Tibial nerve (tissue), 4 donors: ENCODE results near the gene NLE1. TPM values are rescaled to one million over a fixed set of nuclear protein-coding genes. Genes with fewer than 3 reads are reported as not detected.

ENCODE experiments used
- DNase-seq, 2 donors: peaks; one replicate each; pipeline ENCODE4 v3.0.0-alpha.2; 2019; ENCODE audit warnings: low spot score in 2 of 2
- H3K27ac ChIP-seq, 4 donors: fragments of 200-600 bp; sonication (generic) in 3 of 4; one replicate each; pipeline ENCODE4 v1.5.1; 2017 to 2019; ENCODE audit warnings: mild to moderate bottlenecking in 1 of 4
- H3K27me3 ChIP-seq, 2 donors: fragments of 200-600 bp; sonication (generic) in 1 of 2; one replicate each; pipeline versions ENCODE4 v1.5.1 to v1.6.0; 2017 to 2019
- H3K36me3 ChIP-seq, 3 donors: fragments of 200-600 bp; sonication (generic); one replicate each; pipeline ENCODE4 v1.5.1; 2018 to 2019
- H3K4me1 ChIP-seq, 4 donors: fragments of 200-600 bp; sonication (generic) in 3 of 4; one replicate each; pipeline ENCODE4 v1.5.1; 2017 to 2019
- H3K4me3 ChIP-seq, 4 donors: fragments of 200-600 bp; sonication (generic) in 3 of 4; one replicate each; pipeline ENCODE4 v1.5.1; 2017 to 2019; ENCODE audit warnings: mild to moderate bottlenecking in 1 of 4, moderate library complexity in 1 of 4
- H3K9me3 ChIP-seq, 4 donors: fragments of 200-600 bp; sonication (generic) in 3 of 4; one replicate each; pipeline ENCODE4 v1.5.1; 2017 to 2019
- EP300 ChIP-seq, 2 donors: sonication (generic); formaldehyde crosslinking; IDR thresholded peaks; one replicate each; pipeline ENCODE4 v1.6.1; 2017; ENCODE audit warnings: antibody characterized with exemption in 2 of 2, mild to moderate bottlenecking in 1 of 2
- POLR2A ChIP-seq, 2 donors: fragments of 450-650 bp; IDR thresholded peaks; one replicate each; pipeline ENCODE4 v1.6.1; 2017; ENCODE audit warnings: antibody characterized with exemption in 2 of 2, mild to moderate bottlenecking in 2 of 2, moderate library complexity in 2 of 2
- WGBS, 2 donors: methylation state at CpG; one replicate each; pipeline ENCODE4 v1.1.5; 2018; 5-methylcytosine and 5-hydroxymethylcytosine counted together
- total RNA-seq, 4 donors: library from RNA; depleted of rRNA; stranded (reverse); fragments of >200 nt; gene quantifications; one replicate each; pipeline ENCODE4 v1.1.0, GENCODE V29; 2016
- TF ChIP-seq, protein P1 (sequence below), 5 experiments: fragments of 200-600 bp in 3 of 5; fragments of 450-650 bp in 2 of 5; sonication (generic) in 3 of 5; IDR thresholded peaks; one replicate each; pipeline ENCODE4 v1.5.1; 2016 to 2019; ENCODE audit warnings: antibody characterized with exemption in 5 of 5, mild to moderate bottlenecking in 3 of 5, moderate library complexity in 2 of 5

The NLE1 gene
- total RNA-seq, 4 donors from 2014 or later = 10.4 to 32.1 (median 17.1) TPM

DNA sequence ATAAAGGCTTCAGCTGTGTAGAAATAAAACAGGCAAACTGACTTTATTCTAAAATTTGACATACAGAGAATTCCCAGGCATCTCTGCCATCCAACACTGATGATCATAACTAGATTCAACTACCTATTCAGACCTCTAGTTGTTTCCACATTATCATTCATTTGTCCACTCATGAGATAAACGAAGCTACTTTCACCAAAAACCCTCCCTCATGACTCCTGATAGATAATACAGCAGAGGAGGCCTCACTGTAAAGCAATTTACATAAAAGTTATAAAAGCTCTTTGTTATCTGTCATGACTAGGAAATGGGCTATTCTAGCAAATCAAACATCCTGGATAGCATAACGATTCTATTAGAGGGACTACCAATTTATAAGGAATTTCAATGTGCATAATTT lies 59.0 kb downstream of the NLE1 start:
- Histone ChIP-seq H3K27me3 (no peaks in the 10 kb centered on the region), H3K4me1 (peaks cover 0 to 25% (median 13%) of the 10 kb centered on the region in 4 donors), H3K36me3 (no peaks in the 10 kb centered on the region), H3K4me3 (no peak overlapping the region), H3K9me3 (no peaks in the 10 kb centered on the region), H3K27ac (no peak overlapping the region)
- WGBS, 2 donors = 69 to 74% methylated on average over 2 of the region's 2 CpGs
- DNase-seq = no peak
- no peak for TF ChIP-seq POLR2A (IDR thresholded peaks at IDR 0.05)
- TF ChIP-seq, protein P1, sequence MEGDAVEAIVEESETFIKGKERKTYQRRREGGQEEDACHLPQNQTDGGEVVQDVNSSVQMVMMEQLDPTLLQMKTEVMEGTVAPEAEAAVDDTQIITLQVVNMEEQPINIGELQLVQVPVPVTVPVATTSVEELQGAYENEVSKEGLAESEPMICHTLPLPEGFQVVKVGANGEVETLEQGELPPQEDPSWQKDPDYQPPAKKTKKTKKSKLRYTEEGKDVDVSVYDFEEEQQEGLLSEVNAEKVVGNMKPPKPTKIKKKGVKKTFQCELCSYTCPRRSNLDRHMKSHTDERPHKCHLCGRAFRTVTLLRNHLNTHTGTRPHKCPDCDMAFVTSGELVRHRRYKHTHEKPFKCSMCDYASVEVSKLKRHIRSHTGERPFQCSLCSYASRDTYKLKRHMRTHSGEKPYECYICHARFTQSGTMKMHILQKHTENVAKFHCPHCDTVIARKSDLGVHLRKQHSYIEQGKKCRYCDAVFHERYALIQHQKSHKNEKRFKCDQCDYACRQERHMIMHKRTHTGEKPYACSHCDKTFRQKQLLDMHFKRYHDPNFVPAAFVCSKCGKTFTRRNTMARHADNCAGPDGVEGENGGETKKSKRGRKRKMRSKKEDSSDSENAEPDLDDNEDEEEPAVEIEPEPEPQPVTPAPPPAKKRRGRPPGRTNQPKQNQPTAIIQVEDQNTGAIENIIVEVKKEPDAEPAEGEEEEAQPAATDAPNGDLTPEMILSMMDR (IDR thresholded peaks at IDR 0.05) = no peak
- no peak for TF ChIP-seq EP300 (IDR thresholded peaks at IDR 0.05)

DNA sequence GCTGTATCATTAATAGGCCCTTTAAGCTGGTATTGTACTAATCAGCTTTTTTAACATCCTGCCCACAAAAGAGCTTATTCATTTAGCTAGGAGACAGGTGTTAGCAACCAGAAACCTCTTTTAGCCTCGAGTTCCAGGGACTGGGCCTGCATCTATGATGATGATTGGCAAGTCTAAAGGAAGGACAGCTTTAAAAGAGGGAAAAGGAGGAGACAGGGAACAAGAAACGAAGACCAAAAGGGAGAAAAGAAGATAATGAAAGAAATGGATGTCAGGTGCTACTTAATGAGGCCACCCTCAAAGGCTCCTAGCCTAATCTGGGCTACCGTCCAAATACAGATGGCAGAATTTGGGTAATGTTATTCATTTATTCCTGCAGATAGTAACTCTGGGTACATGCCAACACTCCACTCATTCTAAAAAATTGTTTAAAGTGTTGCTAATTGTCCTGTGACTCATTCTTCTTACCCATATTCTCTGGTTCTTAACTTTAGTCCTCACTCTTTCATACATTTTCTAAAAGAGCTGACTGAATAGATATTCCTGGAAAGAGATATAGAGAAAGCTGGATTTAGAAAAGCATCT lies 59.9 kb downstream of the NLE1 start:
- Histone ChIP-seq H3K36me3 (no peaks in the 10 kb centered on the region), H3K27ac (peak overlapping the region in 1 of 4 donors; percentile 5), H3K9me3 (no peaks in the 10 kb centered on the region), H3K4me1 (peaks cover 0 to 16% (median 8%) of the 10 kb centered on the region in 4 donors), H3K27me3 (no peaks in the 10 kb centered on the region), H3K4me3 (no peak overlapping the region)
- 57 to 62% methylated on average over 3 of the region's 3 CpGs for WGBS, 2 donors
- TF ChIP-seq, protein P1 (IDR thresholded peaks at IDR 0.05) = no peak
- no peak for DNase-seq

DNA sequence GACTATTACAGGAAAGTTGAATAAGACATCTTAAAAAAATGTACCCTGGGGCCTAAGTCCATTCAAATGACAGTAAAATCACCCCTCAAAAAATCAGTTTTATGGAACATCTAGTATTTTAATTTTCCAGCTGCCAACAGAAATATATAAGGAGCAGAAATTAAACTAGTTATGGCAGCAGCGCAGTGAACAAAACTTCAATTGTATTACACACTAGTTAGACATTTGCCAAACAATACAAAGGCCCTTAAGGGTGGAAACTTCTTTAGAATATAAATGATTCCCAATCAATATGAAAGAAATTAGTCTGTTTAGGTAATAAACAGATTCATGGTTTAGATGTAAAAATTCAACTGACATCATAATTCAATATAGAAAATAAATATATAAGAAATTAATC lies 60.5 kb downstream of the NLE1 start:
- Histone ChIP-seq H3K27ac (peak overlapping the region in 1 of 4 donors; percentile 5), H3K4me3 (no peak overlapping the region), H3K27me3 (no peaks in the 10 kb centered on the region), H3K4me1 (peaks cover 0 to 12% (median 6%) of the 10 kb centered on the region in 4 donors), H3K9me3 (no peaks in the 10 kb centered on the region), H3K36me3 (no peaks in the 10 kb centered on the region)
- no peak for TF ChIP-seq POLR2A (IDR thresholded peaks at IDR 0.05)
- TF ChIP-seq, protein P1 (IDR thresholded peaks at IDR 0.05) = no peak
- no peak for TF ChIP-seq EP300 (IDR thresholded peaks at IDR 0.05)
- DNase-seq = no peak
- WGBS, 2 donors = 44 to 70% methylated on average over 1 of the region's 1 CpG

DNA sequence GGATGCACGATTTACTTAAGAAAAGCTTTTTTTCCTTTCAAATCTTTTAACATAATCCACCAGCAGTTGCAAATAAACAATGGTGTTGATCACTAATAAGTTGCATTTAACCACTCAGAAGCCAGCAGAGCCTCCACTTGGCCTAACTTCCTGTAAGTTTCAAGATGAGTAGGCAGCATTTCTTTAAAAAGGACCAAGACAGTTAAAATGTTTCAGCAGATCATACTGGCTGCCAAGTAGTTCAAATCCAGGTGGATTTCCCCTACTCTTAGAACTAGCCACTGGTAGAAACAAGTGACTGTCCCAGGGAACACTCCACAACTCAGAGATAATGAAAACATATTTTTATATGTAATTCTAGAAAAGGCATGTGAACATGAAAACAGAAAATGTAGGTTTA lies 61.6 kb downstream of the NLE1 start:
- H3K27me3 ChIP-seq = no peaks in the 10 kb centered on the region
- no peak for DNase-seq

More for the DNA sequence above, 61.6 kb downstream of the NLE1 start:
- H3K9me3 ChIP-seq = no peaks in the 10 kb centered on the region
- H3K27ac ChIP-seq = no peak overlapping the region
- no peak overlapping the region for H3K4me3 ChIP-seq
- no peak for TF ChIP-seq EP300 (IDR thresholded peaks at IDR 0.05)
- TF ChIP-seq POLR2A (IDR thresholded peaks at IDR 0.05) = no peak
- TF ChIP-seq, protein P1 (IDR thresholded peaks at IDR 0.05) = no peak
- no peaks in the 10 kb centered on the region for H3K36me3 ChIP-seq
- WGBS, 2 donors = 51 to 59% methylated on average over 1 of the region's 1 CpG
- peaks cover 0 to 15% (median 5%) of the 10 kb centered on the region in 4 donors for H3K4me1 ChIP-seq
